ENCODE measurements around the gene ZNF768.

DNA sequence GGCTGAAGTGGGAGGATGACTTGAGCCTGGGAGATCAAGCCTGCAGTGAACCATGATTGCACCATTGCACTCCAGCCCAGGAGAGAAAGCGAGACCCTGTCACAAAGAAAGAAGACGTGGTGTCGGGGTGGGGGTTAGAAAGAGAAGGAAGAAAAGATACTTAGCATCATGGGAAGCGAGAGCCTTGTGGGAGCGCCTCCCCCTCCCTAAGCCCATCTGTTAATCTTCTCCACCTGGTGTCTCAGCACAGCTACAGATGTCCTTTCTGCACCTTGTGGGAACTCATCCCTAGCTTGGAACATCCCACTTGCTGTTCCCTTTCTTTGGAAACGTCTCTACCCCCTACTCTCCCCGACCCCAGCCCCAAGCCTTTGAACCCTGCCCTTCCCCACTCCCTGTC lies 39.2 kb upstream of the ZNF768 start:
- TF ChIP-seq, protein P1, sequence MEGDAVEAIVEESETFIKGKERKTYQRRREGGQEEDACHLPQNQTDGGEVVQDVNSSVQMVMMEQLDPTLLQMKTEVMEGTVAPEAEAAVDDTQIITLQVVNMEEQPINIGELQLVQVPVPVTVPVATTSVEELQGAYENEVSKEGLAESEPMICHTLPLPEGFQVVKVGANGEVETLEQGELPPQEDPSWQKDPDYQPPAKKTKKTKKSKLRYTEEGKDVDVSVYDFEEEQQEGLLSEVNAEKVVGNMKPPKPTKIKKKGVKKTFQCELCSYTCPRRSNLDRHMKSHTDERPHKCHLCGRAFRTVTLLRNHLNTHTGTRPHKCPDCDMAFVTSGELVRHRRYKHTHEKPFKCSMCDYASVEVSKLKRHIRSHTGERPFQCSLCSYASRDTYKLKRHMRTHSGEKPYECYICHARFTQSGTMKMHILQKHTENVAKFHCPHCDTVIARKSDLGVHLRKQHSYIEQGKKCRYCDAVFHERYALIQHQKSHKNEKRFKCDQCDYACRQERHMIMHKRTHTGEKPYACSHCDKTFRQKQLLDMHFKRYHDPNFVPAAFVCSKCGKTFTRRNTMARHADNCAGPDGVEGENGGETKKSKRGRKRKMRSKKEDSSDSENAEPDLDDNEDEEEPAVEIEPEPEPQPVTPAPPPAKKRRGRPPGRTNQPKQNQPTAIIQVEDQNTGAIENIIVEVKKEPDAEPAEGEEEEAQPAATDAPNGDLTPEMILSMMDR (IDR thresholded peaks at IDR 0.05; ENCODE audit: borderline replicate concordance, extremely low read depth, low read length, poor library complexity, severe bottlenecking): no peak
- no peak for TF ChIP-seq EZH2 (IDR thresholded peaks at IDR 0.05; ENCODE audit: borderline replicate concordance, low read depth, low read length, severe bottlenecking)
